Kidney (tissue), 14 donors: ENCODE results near the gene ULK3. TPM values are rescaled to one million over a fixed set of nuclear protein-coding genes. Genes with fewer than 3 reads are reported as not detected.

Experiments
- DNase-seq, 5 donors: peaks; one replicate each; pipeline ENCODE4 v3.0.0-alpha.2; 2013 to 2020
- FAIRE-seq: peaks from 2 replicates; lab custom pipeline; 2012; peaks lifted over from hg19 to GRCh38; lab: Jason Lieb, UNC
- H3K27ac ChIP-seq, 2 donors: one replicate each; pipeline ENCODE4 v1.7.0; 2013; ENCODE audit warnings: low read depth in 2 of 2, low read length in 2 of 2, inconsistent platforms in 1 of 2
- H3K27me3 ChIP-seq: one replicate; pipeline ENCODE4 v1.7.1; 2013; ENCODE audit warnings: low read length, inconsistent platforms; ENCODE audit not compliant: control insufficient read depth, insufficient read depth
- H3K36me3 ChIP-seq, 3 donors: one replicate each; pipeline versions ENCODE4 v1.7.0 to v1.7.1; 2013; ENCODE audit warnings: low read length in 3 of 3, control low read depth in 1 of 3, inconsistent platforms in 1 of 3; ENCODE audit not compliant: insufficient read depth in 3 of 3, control insufficient read depth in 2 of 3
- H3K4me1 ChIP-seq, 3 donors: one replicate each; pipeline versions ENCODE4 v1.7.0 to v1.7.1; 2013; ENCODE audit warnings: low read length in 3 of 3, inconsistent platforms in 1 of 3, low read depth in 1 of 3; ENCODE audit not compliant: control insufficient read depth in 2 of 3, insufficient read depth in 2 of 3
- H3K4me3 ChIP-seq, 3 donors: one replicate each; pipeline versions ENCODE4 v1.7.0 to v1.8.1; 2013; ENCODE audit warnings: low read length in 3 of 3, control low read depth in 1 of 3, inconsistent platforms in 1 of 3
- H3K9ac ChIP-seq, 3 donors: one replicate each; pipeline versions ENCODE4 v1.7.0 to v1.7.1; 2013; ENCODE audit warnings: low read length in 3 of 3, control low read depth in 1 of 3, inconsistent platforms in 1 of 3
- H3K9me3 ChIP-seq, 3 donors: one replicate each; pipeline versions ENCODE4 v1.7.0 to v1.7.1; 2013; ENCODE audit warnings: low read length in 3 of 3, control low read depth in 1 of 3, inconsistent platforms in 1 of 3; ENCODE audit not compliant: control insufficient read depth in 2 of 3, insufficient read depth in 1 of 3
- intact Hi-C: fragments of 100-400 bp; cut with DNase I; formaldehyde crosslinking; loops from one replicate; pipeline ENCODE4 v1.11.1; 2022
- polyA plus RNA-seq: library from polyadenylated mRNA; stranded (reverse); fragments of 350-450 nt; fragmentation: Illumina TruSeq; extraction: RNeasy Lipid Tissue Mini Kit (QIAGEN cat#74804); gene quantifications from one replicate; pipeline ENCODE4 v1.2.3, GENCODE V29; 2014; ENCODE audit warnings: low read depth, low replicate concordance; ENCODE audit not compliant: insufficient read depth
- total RNA-seq: library from RNA; stranded (reverse); fragmentation: NEBNext Ultra II Directional; extraction: Animal tissue kit (Norgen Biotek cat#: 25700); gene quantifications from one replicate; pipeline ENCODE4 v1.2.1, GENCODE V29; 2021
- TF ChIP-seq, protein P1 (sequence below): IDR thresholded peaks from 3 replicates; pipeline ENCODE4 v1.5.1; 2012; ENCODE audit warnings: mild to moderate bottlenecking, moderate library complexity, borderline replicate concordance; ENCODE audit not compliant: insufficient read depth; ENCODE audit errors: extremely low read depth
- donor health status: control.
- donor health status: control.
- donor health status: control.
- donor health status: control.
- donor health status: control.
- donor health status: DM: yes; HTN: yes; CAD: no.
- donor health status: Normal renal cell carcinoma (clear cell type).

ULK3 gene
- total and polyA plus RNA-seq, 2 donors from 2014 or later = 34.5 to 36.1 TPM

DNA sequence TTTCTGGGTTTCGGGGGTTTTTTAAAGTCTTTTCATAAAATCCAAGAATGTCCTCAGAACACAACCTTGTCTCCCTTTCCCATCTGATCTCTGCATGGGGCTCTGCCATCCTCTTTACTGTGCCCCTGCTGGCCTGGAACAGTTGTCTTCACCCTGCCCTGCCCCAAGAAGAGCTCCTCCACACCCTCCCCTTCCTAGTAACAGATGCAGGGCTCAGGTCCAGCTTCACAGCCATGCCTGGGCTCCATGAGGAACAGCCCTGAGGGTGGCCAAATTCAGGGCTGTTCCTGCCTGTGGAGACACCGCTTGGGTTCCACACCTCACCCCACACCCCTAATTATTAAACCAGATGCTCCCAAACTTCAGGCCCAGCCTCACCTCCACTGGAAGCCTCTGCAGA, 12.9 kb upstream of the ULK3 start:
- no peak overlapping the region for H3K4me3 ChIP-seq
- TF ChIP-seq, protein P1, sequence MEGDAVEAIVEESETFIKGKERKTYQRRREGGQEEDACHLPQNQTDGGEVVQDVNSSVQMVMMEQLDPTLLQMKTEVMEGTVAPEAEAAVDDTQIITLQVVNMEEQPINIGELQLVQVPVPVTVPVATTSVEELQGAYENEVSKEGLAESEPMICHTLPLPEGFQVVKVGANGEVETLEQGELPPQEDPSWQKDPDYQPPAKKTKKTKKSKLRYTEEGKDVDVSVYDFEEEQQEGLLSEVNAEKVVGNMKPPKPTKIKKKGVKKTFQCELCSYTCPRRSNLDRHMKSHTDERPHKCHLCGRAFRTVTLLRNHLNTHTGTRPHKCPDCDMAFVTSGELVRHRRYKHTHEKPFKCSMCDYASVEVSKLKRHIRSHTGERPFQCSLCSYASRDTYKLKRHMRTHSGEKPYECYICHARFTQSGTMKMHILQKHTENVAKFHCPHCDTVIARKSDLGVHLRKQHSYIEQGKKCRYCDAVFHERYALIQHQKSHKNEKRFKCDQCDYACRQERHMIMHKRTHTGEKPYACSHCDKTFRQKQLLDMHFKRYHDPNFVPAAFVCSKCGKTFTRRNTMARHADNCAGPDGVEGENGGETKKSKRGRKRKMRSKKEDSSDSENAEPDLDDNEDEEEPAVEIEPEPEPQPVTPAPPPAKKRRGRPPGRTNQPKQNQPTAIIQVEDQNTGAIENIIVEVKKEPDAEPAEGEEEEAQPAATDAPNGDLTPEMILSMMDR = no peak
- FAIRE-seq = no peak
- intact Hi-C loops = no loop called here
- H3K36me3 ChIP-seq = peaks cover 0 to 33% (median 19%) of the 10 kb centered on the region in 3 donors
- peaks cover 0 to 32% (median 22%) of the 10 kb centered on the region in 3 donors for H3K4me1 ChIP-seq
- no peak for DNase-seq
- peak overlapping the region in 1 of 2 donors; percentile 32 for H3K27ac ChIP-seq
- H3K9ac ChIP-seq = no peak overlapping the region
- H3K9me3 ChIP-seq = no peaks in the 10 kb centered on the region
- H3K27me3 ChIP-seq = no peaks in the 10 kb centered on the region

DNA sequence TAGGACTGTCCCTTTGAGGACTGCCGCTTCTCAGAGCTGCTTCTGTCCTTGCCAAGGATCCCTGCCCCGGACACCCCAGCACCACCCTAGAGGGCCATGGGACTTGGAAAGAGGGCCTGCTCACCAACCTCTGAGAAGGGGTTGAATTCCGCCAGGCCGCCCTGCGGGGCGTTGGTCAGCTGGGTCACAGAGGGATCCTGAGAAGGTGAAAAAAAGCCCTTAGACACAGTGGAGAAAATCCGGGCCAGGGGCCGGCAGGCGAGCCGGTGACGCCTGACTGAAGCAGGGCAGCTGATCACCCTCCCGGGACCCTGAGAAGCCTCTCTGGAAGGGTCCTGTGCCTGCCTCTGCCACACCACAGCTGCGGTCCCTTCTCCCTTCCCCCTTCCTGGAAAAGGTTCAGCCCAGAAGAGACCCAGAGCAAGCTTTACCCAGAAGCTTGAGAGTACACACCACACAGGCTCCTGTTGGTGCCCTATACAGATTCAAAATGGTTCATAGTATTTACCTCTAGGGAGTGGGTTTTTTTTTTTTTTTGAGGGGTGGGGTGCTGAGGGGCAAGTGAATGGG, 11.6 kb upstream of the ULK3 start:
- Histone ChIP-seq H3K27me3 (no peaks in the 10 kb centered on the region), H3K4me1 (peaks cover 0 to 32% (median 22%) of the 10 kb centered on the region in 3 donors), H3K9me3 (no peaks in the 10 kb centered on the region), H3K4me3 (no peak overlapping the region), H3K27ac (no peak overlapping the region), H3K36me3 (peaks cover 0 to 45% (median 26%) of the 10 kb centered on the region in 3 donors), H3K9ac (no peak overlapping the region)
- intact Hi-C loops = no loop called here
- TF ChIP-seq, protein P1 = no peak
- FAIRE-seq (no peak), DNase-seq (no peak)

DNA sequence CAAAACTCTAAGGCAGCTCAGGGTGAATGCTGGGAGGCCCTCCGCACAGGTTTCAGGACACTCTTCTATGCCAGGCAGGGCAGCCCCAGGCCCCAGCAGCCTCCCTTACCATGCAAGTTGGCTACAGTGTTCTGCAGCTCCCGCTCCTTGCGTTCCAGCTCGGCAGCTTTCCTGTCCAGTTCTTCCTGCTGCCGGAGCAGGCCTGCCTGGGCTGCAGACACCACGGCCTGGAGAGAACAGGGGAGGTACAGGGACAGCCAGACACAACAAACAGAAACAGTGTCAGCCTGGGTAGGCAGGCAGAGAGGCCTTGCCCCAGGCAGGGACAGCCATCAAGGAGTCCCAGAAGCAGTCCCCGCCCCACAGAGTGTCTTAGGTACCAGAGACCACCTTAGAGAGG, 9.0 kb upstream of the ULK3 start:
- Histone ChIP-seq H3K4me1 (peaks cover 0 to 27% (median 25%) of the 10 kb centered on the region in 3 donors), H3K4me3 (no peak overlapping the region), H3K27me3 (no peaks in the 10 kb centered on the region), H3K27ac (no peak overlapping the region), H3K36me3 (peaks cover 0 to 45% (median 26%) of the 10 kb centered on the region in 3 donors), H3K9me3 (no peaks in the 10 kb centered on the region), H3K9ac (no peak overlapping the region)
- intact Hi-C loops = no loop called here
- FAIRE-seq (no peak), DNase-seq (no peak)
- TF ChIP-seq, protein P1 = no peak
